ENCODE measurements around the gene GAB2.
"Not testable (repeated sequence)": the region's sequence is repeated elsewhere in the genome, so short reads cannot be mapped to it uniquely, and the experiment has no call there.

GAB2 gene

DNA sequence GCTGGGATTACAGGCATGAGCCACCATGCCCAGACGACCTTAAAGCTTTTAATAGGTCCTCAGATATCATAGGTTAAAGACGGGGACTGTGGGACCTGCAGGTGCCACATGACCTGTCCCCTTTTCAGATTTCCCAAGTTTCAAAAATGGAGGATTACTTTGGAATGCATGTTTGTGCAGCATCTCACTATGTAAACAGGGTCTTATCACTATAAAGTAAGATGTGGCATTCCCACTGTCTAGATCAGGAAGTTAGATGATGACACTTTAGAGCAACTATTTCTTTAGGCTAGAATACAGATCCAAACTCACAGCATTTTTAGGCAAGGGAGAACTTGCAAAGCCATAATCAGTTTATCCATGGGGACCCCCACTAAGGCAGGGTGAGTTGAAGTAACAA, 136.1 kb downstream of the GAB2 start:
- no peak for DNase-seq (ENCODE audit: low read depth)

DNA sequence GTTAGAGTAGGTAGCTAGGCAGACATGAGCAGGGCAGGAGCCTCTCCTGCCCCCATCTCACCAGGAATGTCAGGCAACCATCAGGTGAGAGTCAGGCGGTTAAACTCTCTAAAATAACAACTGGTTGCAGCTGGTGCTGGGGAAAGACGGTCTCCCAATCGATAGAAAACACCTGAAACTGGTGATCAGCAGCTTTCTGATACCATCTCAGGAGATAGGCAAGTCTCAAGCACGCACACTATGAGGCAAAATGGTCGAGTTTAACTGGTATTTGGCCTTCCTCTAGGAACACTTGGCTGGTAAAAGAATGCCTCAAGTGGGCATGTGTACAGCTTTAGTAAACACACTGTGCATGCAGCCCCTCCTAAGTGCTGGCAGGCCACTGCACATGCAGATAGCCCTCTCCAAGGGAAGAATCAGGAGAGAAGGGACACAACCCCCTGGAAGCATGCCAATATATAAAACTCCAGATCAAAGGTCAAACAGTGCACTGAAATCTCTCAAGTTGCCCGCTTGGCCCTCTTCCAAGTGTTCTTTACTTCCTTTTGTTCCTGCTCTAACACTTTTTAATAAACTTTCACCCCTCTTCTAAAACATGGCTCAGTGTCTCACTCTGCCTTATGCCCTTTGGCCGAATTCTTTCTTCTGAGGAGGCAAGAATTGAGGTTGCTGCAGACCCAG, 140.2 kb downstream of the GAB2 start:
- DNase-seq (ENCODE audit: low read depth), result no peak

- no peak for DNase-seq (ENCODE audit: low read depth)
These were observed 141.3 kb downstream of the GAB2 start for GRCh38 chr11:78276311-78276710.

GRCh38 chr11:78274739-78275138, 142.9 kb downstream of the GAB2 start:
- no peak for DNase-seq (ENCODE audit: low read depth)

DNA sequence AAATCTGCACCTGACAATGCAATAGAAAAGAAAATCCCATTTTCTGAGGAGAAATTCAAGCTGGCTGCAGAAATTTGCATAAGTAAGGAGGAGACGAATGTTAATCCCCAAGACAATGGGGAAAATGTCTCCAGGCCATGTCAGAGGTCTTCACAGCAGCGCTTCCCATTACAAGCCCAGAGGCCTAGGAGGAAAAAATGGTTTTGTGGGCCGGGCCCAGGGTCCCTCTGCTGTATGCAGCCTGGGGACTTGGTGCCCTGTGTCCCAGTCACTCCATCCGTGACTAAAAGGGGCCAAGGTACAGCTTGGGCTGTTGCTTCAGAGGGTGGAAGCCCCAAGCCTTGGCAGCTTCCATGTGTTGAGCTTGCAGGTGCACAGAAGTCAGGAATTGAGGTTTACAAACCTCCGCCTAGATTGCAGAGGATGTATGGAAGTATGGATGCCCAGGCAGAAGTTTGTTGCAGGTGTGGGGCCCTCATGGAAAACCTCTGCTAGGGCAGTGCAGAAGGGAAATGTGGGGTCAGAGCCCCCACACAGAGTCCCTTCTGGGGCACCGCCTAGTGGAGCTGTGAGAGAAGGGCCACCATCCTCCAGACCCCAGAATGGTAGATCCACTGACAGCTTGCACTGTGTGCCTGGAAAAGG, 144.9 kb downstream of the GAB2 start:
- not testable (repeated sequence) for DNase-seq (ENCODE audit: low read depth)

DNA sequence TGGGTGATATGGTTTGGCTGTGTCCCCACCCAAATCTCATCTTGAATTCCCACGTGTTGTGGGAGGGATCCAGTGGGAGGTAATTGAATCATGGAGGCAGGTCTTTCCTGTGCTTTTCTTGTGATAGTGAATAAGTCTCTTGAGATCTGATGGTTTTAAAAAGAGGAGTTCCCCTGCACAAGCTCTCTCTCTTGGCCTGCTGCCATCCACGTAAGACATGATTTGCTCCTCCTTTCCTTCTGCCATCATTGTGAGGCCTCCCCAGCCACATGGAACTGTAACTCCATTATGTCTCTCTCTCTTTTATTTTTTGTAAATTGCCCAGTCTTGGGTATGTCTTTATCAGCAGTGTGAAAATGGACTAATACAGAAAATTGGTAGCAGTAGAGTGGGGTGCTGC, 145.8 kb downstream of the GAB2 start:
- not testable (repeated sequence) for DNase-seq (ENCODE audit: low read depth)

- no peak for DNase-seq (ENCODE audit: low read depth)
These were observed 146.6 kb downstream of the GAB2 start for GRCh38 chr11:78270971-78271370.

- DNase-seq (ENCODE audit: low read depth), result no peak
These were observed 147.8 kb downstream of the GAB2 start for GRCh38 chr11:78269806-78270205.

GRCh38 chr11:78268591-78269410, 148.8 kb downstream of the GAB2 start:
- no peak for DNase-seq (ENCODE audit: low read depth)

DNA sequence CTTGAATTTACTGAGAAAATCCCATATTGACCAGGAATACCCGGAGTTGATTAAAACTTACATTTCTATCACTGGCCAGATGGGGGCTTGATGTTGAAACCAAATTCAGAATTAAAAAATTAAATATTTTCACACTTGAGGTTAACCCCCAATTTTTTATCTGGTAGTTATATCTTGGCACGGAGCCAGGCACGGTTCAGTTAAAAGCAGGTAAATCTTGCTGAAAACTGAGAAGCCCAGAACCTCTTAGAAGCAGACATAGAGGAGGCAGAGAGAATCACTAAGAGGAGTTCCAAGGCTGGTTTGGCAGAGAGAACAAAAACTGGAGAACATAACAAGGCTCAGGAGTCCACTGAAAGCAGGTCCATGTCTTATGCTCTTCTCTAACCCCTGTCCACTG, 151.2 kb downstream of the GAB2 start:
- DNase-seq (ENCODE audit: low read depth), result no peak

GRCh38 chr11:78265326-78265725, 152.3 kb downstream of the GAB2 start:
- DNase-seq (ENCODE audit: low read depth), result no peak

- DNase-seq (ENCODE audit: low read depth), result no peak
These were observed 154.9 kb downstream of the GAB2 start for GRCh38 chr11:78262691-78263090.

DNA sequence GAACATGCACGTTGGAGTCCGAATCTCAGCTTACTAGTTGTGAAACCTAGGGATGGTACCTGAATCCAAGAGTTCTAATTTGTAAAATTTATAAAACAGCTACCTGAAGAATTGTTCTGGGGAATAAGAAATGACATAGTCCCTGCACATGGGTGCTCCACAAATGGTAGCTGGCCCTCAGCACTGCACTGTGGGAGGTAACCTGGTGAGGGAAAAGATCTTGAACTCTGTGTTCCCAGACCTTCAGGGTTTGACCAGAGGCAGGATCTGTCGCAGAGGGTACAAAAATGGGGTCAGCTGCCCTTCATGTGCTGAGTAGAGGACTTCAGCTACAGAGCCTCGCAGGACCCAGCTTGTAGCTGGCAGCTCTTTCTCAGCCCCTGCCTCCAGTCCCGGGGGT, 155.4 kb downstream of the GAB2 start:
- DNase-seq (ENCODE audit: low read depth), result no peak

- no peak for DNase-seq (ENCODE audit: low read depth)
These were observed 155.8 kb downstream of the GAB2 start for GRCh38 chr11:78261828-78262227.

GRCh38 chr11:78261367-78261766, 156.3 kb downstream of the GAB2 start:
- DNase-seq (ENCODE audit: low read depth), result no peak

GRCh38 chr11:78259777-78260487, 157.7 kb downstream of the GAB2 start:
- no peak for DNase-seq (ENCODE audit: low read depth)

DNA sequence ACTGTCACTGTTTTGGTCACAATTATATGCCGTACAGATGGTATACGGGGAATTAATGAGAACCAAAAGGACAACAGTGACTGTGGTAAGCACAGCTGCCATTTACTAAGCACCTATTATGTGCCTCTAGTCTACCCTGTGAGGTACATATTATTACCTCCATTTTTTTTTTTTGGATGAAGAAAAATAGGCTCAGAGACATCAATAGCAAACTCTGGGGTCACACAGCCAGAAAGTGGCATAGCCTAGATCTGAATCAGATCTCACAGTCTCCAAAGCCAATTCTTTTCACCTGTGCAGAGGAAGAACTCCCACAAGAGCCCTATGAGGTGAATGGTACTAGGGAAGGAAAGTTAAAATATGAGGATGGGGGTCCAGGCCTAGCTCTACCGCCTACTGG, 160.0 kb downstream of the GAB2 start:
- no peak for DNase-seq (ENCODE audit: low read depth)

DNA sequence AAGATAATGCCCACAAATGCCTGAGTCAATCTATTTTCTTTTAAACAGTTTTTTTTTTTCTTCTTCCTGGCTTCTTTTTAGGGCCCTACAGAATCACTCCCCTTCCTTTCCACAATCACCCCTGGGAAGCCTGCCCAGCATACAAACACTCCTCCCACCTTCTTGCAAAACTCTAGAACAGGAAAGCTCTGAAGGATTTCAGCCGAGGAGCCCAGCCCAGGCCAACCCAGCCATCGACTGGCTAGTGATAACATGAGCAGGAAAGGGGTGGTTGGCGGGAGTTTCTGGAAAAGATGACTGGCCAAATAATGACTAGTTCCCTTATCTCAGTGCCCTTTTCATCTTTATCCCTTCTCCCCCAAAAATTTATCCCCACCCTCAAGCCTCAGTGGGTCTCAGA, 160.7 kb downstream of the GAB2 start:
- DNase-seq (ENCODE audit: low read depth), result no peak

DNA sequence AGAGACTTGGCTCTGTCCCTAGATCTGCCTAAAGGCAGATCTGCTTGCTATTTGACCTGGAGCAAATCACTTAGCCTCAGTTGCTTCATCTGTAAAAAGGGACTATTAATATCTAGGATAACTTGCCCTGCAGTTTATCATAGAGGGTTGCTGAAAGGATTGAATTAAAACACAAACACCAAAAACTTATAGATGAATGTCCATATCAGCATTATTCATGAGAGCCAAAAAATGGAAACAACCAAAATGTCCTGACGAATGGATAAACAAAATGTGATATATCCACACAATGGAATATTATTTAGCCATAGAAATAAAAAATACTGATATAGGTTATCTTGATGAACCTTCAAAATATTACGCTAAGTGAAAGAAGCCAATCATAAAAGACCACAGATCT, 161.7 kb downstream of the GAB2 start:
- DNase-seq (ENCODE audit: low read depth), result no peak

DNA sequence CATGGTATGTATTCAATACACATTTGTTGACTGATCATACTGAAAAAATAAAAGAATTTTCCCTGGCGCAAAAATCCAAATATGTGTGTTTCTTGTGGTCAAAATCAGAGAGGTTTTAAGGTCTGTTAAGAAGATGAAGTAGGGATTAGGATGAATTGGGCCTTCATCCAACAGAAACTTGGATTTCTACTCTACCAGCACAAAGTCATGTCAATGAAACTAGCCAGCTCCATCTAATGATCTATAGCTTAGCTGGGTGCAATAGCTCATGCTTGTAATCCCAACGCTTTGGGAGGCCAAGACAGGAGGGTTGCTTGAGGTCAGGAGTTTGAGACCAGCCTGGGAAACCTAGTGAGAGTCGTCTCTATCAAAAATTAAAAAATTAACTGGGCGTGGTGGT, 163.4 kb downstream of the GAB2 start:
- no peak for DNase-seq (ENCODE audit: low read depth)

GRCh38 chr11:78253797-78254196, 163.8 kb downstream of the GAB2 start:
- no peak for DNase-seq (ENCODE audit: low read depth)

- no peak for DNase-seq (ENCODE audit: low read depth)
These were observed 166.4 kb downstream of the GAB2 start for GRCh38 chr11:78251083-78251775.
